HPDE6-E6E7 (cell line): Measurements from ENCODE around the gene CRACDL.
"Not testable (repeated sequence)": the region's sequence is repeated elsewhere in the genome, so short reads cannot be mapped to it uniquely, and the experiment has no call there.

Experiments
- DNase-seq: peaks from one replicate; pipeline ENCODE4 v3.0.0; 2011; ENCODE audit warnings: missing footprints; ENCODE audit errors: extremely low spot score

CRACDL gene

DNA sequence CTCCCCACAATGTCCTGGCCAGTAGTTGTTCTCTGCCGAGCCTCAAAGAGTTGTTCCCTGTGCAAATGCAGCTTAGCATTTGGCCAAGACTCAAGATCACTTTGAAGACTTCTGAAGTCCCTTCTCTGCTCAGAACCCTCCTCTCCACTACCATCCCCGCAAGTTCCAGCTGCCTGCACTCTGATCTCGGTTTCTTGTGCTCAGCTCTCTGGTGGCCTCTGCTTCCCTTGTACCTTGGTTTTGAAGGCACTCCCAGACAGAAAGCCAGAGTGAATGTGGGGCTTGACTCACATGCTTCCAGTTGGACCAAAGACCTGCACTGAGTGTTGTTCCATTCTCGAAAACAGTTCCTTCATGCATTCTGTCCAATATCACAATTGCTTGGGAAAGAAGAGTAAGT is 28.6 kb downstream of the CRACDL start:
- DNase-seq, result no peak

DNA sequence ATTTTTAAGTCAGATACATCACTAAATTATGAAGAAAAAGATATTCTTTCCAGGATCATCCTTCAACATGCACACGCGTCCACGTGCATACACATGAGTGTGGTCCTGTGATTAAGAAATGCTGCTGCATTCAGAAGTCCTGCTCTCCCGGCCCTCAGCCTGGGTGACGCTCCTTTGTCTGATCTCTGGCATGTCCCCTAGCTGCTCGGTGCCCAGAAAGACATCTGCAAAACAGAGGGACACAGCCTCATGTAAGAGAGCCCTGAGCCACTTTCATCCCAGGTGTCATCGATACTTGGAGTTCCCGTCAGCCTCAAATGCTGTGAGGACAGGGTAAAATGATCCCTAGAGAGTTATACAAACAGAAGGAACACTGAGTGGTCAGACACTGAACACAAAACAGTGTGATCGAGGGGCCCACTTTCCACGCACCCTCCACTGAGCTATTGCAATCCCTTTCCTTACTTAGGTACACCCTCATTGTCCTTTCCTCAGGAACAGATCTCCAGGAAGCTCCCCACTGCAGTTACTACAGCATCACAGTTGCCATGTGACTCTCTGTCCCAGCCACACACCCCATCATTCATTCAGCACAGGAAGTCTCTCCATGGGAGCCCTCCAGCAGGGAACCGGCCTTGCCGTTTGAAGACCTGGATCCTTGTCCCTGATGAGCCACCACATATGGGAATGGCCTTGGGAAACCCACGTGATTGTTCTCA is 32.1 kb downstream of the CRACDL start:
- DNase-seq, result no peak

DNA sequence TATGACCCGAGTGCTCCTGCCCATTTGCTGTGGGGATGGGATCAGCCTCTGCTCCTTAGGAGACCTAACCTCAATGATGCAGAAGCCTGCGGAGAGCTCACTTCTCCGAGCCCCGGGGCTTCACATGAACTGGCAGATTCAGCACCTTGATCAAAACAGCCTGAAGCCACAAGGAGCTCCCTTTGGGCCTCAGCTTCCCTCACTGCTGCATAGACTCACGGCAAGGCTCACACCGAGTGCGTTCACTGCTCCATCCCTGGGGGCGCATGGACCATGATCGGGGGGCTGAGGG is 33.0 kb downstream of the CRACDL start:
- DNase-seq, result no peak

DNA sequence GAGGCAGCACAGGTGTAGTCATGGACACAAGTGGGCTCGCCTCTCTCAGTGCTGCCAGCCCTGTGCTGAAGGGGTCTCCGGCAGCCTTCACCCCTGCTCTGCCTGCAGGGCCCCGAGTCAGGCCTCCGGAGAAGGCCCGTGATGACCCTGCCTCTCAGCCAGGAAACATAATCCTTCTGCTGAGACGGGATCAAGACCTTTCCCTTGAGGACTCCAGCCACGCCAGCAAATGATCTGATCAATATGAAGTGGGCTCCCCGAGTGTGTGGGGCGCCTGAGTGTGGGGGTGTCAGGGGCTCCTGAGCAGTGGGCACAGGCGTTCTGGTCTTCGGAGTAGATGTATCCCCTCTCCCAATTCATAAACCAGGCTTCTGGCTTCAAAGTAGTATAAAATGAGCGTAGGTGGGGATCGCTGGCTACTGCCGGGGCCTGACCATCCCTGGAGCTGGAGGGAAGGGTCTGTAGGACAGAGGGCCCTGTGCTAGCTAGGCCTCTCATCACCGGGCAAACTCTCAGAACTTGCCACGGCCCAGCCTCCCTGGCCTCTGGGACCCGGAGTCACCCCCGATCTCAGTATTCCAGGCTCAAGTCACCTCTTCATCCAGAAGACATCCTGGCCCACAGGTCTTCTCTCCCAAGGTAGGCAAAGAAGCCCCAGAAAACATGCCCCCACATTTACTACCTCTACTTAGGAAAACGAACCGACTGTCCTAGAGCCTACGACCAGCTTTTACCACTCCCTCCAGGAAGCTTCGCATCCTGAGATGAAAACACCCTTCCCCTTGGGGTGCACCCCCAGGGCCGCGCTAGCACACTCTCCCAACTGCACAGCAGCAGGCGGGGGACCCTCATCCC is 33.6 kb downstream of the CRACDL start:
- no peak for DNase-seq

DNA sequence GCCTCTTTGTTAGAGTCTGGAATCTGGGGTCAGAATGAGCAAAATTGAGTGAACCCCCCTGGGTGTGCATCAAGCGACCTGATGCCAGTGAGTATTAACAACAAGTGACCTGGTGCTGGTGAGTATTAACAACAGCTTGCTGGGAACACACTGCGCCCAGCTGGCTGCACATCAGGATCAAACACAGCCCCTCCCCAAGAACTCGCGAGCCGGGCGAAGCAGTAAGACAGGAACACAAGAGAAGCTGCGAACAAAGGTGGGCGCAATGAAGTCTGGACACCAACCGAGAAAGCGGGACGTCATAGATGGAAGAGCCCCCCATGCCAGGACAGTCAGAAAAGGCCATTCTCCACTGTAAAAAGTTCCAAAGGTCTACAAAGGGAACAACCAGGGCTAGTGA is 34.3 kb downstream of the CRACDL start:
- DNase-seq, result no peak

DNA sequence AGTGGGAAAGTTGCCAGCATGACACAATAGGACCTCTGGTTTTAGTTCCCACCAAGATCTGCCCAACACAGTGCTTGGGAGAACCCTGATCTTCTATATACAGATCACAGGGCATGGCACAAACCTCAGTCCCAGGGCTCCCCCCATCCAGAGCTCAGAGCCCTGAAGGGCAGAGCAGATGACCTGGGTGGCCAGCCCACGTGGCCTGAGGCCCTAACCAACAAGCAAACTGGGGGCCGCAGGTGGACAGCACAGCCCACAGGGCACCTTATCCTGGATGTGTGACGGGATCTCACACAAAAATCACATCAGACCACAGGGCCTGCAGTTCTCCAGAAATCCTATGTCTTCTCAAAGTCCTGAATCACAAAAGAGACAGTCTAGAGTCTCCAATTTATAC is 34.7 kb downstream of the CRACDL start:
- DNase-seq, result no peak

DNA sequence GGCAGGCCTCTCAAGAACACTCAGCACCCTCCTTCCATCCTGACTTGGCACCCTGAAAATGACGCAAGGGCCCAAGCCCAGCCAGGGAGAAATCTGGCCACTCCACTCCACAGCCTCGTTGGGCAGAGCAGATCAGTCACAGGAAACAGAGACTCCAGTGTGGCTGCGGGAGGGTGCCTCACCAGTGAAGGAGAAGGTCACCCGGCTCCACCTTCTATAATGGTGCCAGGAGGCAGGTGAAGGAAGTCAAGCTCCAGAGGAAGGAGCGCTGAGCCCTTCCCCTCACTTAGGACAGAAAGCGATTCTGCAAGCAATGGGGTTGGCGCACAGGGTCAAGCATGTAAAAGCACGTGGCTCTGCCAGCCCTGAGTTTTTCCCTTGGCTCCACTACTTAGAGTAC is 35.3 kb downstream of the CRACDL start:
- DNase-seq, result no peak

DNA sequence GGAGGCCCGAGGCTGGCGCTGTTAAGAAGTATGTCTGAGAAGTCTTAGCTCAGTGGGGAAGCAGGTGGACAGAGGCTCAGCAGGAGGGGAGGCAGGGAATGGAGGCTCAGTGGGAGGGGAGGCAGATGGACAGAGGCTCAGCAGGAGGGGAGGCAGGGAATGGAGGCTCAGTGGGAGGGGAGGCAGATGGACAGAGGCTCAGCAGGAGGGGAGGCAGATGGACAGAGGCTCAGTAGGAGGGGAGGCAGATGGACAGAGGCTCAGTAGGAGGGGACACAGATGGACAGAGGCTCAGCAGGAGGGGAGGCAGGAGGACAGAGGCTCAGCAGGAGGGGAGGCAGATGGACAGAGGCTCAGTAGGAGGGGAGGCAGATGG is 36.3 kb downstream of the CRACDL start:
- DNase-seq, result not testable (repeated sequence)

DNA sequence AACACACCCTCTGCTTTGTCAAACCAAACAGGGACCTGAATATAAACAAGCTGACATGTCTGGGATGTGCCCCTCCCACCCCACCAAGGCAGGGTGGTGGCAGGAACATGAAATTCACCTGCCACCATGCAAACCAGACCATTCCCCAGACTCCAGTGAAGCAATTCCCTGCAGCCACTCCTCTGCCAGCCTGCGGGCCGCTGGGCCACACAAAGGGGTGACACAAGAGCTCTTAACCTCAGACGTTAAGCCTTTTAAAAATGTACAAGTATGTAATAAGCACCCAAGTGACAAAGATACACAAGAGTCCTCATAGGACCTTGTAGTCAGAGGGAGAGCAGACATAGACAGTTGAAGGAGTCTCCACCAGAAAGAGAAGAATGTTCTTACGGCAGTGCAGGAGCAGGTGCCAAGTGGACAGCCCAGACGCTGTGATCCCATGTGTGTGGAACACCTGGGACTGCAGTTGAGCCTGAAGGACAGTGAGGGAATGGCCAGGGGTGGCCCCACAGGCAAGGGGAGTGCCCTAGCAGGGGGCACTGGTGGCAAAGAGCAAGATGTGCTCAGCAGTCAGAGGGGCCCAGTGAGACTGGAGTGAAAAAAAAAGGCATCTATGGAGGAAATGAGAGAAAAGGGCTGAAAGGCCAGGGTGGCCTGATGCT is 36.9 kb downstream of the CRACDL start:
- no peak for DNase-seq

DNA sequence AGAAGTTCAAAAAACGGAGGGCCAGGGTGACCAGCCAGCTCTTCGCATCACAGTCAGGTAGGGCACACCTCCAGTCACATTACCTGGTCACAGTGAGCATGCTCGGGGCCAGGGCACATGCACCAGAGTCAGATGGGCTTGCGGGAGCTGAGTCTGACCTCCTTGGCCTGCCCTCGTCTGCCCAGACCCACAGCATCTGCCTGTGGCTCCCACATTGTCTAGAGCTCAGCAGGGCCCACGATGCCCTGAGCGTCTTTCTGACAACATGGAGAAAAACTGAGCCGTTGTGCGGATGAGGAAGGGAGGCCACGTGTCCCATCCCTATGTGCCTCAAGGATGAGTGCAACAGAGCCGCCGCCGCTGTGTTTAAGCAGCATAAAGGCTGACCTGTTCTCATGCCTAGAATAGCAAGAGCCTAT is 37.6 kb downstream of the CRACDL start:
- no peak for DNase-seq

DNA sequence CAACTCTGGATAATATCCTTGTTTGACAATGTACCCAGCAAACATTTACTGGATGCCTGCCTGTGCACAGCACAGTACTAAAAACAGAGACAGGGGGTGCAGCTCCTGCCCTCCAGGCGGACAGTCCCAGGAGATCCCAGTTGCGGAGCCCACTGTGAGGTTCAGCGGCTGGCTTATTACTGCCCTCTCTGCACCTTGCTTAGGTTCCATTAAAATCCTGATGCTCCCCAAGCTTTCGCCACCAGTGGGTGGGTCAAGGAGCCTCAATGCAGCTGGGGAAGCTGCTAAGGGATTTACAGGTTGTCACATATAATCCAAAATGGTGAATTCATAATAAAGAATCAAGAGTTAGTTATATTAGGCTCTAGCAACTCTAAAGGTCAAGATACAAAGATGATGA is 38.3 kb downstream of the CRACDL start:
- DNase-seq, result no peak

DNA sequence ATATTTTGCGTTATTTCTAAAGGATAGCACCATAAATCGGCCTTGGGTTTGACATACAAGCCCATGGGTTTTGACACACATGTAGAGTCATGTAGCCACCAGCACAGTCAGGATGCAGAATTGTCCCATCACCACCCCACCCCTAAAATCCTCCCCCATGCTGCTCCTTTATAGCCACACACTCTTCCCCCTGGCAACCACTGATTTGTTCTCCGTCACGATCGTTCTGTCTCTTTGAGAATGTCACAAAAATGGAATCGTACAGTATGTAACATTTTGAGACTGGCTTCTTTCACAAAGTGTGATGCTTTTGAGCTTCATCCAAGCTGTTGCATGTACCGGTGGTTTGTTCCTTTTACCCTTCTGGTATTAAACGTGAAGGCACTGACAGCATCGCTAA is 39.1 kb downstream of the CRACDL start:
- no peak for DNase-seq

DNA sequence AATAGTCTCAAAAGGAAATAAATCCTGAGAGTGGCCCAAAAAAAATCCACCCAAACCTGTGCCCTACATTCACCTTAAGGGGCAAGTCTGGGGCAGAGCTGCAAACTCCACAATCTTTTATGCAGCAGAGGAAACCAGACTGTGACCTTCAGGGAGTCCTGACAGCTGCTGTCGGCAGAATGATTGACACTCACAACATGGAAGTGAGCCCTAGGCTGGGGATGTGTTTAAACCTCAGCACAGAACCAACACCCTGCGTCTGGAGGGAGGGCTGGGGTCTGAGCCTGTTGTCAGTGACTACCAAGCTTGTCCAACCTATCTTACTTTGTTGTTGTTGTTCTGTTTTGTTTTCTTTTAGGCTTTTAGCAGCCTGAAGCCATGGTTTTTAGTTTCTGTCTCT is 39.6 kb downstream of the CRACDL start:
- DNase-seq, result no peak

DNA sequence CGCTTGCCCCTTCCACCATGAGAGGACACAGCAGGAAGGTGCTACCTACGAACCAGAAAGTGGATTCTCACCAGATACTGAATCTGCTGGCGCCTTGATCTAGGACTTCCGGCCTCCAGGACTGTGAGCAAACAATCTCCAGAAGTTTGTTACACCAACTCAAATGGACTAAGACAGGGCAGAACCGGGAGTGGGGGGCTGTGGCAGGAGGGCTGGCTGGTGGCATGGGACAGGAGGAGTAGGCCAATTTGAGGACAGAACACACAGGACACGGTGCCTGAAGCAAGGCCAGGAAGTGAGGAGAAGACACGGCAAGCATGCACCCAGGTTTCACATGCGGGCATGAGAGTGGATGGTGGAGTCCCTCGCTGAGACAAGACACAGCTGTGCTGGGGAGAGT is 40.1 kb downstream of the CRACDL start:
- DNase-seq, result no peak

DNA sequence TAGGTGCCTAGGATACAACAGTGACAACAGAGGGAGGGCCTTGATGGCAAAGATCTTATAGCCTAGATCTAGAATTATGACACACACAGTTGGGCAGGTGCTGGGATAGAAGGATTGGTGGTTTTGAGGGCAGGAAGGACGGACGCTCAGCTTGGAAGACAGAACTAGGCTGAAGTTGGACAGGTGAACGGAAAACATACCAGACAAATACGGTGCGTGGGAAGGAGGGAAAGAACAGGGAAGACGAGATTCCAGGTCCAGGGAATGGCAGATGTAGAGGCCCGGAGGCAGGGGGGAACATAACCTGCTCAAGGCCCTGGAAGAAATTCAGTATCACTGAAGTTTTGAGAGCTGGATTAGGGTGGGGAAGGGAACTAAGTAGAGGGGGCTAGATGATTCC is 40.8 kb downstream of the CRACDL start:
- no peak for DNase-seq

DNA sequence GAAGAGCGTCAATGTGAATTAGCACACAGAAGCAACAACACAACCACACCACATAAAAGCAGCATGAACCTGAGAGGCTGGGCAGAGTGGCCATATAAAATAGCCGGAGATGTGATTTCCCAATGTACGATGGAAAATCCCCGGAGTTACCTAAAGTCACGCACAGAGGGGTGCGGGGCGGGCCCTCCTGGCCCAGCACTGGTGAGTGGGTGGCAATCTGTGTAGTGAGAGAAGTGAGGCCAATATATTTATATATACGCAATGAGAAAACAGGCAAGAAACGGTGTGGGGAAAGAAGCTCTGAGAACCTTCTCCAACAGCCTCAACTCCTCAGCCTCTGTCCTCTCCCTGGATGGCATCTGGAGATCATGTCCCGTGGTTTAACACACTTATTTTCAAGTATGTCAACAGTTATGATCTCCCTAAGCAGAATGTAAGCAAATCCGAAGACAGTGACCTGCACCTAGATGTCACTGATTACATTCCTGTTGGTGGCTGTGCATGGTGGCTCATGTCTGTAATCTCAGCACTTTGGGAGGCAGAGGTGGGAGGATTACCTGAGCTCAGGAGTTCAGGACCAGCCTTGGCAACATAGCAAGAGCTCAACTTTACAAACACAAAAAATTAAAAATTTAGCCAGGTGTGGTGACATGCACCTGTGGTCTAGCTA is 41.6 kb downstream of the CRACDL start:
- no peak for DNase-seq

DNA sequence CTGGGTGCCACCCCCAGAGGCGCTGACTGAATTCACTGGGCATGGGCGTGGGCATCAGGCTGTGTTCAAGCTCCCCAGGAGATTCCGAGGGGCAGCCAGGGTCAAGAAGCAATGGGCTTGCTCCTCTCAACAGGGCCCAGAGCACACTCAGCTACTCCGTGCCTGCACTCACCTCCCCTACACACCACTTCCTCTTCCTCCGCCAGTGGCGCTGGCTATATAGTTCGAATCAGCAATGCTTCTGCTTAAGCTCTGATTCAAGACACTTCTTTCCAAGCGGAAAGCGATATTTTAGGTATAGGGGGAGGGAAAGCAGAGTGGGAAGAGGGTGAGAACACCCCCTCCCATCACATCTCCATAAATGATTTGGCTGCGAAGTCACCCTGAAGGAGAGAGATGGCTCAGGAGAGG is 42.1 kb downstream of the CRACDL start:
- no peak for DNase-seq

DNA sequence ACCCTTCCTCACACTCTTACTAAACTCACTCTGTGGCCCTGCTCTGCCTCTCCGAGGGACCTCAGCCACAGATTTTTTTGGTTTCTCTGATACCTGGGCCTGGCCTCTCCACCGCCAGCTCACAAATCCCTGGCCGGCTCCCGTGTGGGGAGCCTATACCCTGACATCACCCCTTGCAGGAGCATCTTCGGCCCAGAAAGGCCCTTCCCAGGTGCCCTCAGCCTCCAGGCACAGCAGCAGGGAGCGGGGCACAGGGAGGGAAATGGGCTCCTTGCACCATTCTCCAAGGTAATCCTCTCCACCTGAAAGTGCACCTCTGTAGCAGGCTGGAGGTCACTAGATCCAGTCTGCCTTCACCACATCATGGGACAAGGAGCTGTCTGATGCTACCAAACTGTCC is 43.2 kb downstream of the CRACDL start:
- no peak for DNase-seq

DNA sequence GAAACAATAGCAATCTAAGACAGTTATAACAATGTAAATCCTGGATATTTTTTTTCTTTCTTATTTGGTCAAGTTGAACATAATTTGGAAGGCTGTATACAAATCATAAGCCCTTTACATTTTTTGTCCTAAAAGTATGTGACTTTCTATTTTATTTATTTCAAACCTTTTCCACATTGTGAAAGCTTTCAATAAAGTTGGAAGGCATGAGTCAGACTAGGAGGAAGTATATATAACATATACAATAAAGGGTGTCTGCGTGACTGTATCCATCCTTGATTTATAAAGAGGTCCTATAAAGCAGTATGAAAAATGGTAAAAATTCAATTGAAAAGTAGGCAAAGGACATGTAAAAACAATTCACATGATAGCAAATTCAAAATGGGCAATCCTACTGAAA is 44.4 kb downstream of the CRACDL start:
- DNase-seq, result no peak

DNA sequence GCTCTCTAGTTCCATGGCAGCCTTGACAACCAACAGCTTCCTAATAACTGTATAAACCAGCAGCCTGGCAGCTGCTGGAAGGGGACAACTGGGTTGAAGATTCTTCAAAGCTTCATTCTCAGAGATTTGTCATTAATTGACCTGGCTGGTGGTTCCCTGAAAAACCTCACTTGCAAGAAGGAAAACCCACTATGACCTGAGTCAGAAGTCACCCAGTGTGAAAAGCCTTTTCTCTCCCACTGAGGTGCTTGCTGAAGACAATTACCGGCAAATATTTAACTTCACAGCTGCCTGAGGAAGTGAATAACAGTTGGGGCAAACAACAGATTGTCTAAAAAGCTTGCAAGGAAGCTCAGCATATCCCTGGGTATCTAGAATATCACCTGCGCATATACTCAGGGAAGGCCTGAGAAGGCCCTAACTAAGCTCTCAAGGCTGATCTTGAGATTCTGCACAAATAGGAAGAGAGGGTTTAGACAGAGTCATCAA is 49.9 kb downstream of the CRACDL start:
- DNase-seq, result no peak

DNA sequence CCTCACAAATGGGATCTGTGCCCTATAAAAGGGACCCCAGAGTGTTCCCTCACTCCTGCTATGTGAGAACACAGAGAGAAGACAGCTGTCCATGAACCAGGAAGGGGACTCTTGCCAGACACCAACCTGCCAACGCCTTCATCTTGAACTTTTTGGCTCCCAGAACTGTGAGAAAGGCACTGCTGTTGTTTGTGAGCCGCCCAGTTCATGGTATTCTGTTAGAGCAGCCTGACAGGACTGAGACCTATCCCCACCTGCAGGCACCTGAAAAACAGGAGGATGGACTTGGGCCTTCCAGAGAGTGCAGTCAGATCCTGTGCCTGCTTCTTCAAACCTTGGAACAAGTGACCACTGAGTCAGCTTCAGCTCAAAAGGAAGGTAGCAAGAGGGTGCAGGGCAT is 51.4 kb downstream of the CRACDL start:
- DNase-seq, result no peak

DNA sequence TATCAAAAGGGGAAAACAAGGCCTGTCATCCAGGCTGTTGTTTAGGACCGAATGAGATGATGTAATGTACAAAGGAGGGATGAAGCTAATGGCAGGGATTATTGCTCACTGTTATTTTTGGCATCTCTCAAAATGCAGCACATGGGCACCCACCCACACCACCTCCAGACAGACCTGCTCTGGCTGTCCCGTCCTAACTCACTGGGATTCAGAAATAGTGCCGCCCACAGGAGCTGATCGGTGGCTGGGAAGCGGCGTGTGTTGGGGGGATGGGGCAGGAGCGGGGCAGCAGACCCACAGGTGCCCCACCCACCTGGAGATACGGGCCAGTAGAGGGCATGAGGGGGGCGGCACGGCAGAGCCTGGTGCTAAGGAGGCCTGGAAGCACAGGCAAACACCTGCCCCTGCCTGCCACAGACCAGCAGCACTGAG is 52.2 kb downstream of the CRACDL start:
- no peak for DNase-seq
